ENCODE data around the gene MSGN1.
"Not testable (repeated sequence)": the region's sequence is repeated elsewhere in the genome, so short reads cannot be mapped to it uniquely, and the experiment has no call there.

The MSGN1 gene

GRCh38 chr2:17805717-17806363, 10.4 kb upstream of the MSGN1 start:
- no peak for DNase-seq

GRCh38 chr2:17813010-17813741, 3.1 kb upstream of the MSGN1 start:
- no peak for DNase-seq

- DNase-seq: no peak
These were observed 2.4 kb upstream of the MSGN1 start for GRCh38 chr2:17813742-17814473.

- DNase-seq: no peak
These were observed 1.7 kb upstream of the MSGN1 start for GRCh38 chr2:17814601-17815000.

GRCh38 chr2:17815468-17816184, 634 bp upstream of the MSGN1 start:
- DNase-seq: no peak

- DNase-seq: no peak
These were observed 2.1 kb downstream of the MSGN1 start for GRCh38 chr2:17818235-17818815.

GRCh38 chr2:17821080-17821479, 4.8 kb downstream of the MSGN1 start:
- no peak for DNase-seq

- DNase-seq: no peak
These were observed 5.5 kb downstream of the MSGN1 start for GRCh38 chr2:17821535-17822444.

GRCh38 chr2:17822445-17823117, 6.3 kb downstream of the MSGN1 start:
- DNase-seq: no peak

GRCh38 chr2:17823646-17824045, 7.4 kb downstream of the MSGN1 start:
- DNase-seq: not testable (repeated sequence)

GRCh38 chr2:17827316-17827715, 11.1 kb downstream of the MSGN1 start:
- DNase-seq: no peak

GRCh38 chr2:17827785-17828184, 11.5 kb downstream of the MSGN1 start:
- no peak for DNase-seq

GRCh38 chr2:17830053-17831034, 14.1 kb downstream of the MSGN1 start:
- no peak for DNase-seq

GRCh38 chr2:17835516-17835915, 19.3 kb downstream of the MSGN1 start:
- DNase-seq: no peak

- DNase-seq: no peak
These were observed 23.7 kb downstream of the MSGN1 start for GRCh38 chr2:17839959-17840358.

- DNase-seq: no peak
These were observed 27.2 kb downstream of the MSGN1 start for GRCh38 chr2:17843457-17843856.

GRCh38 chr2:17845806-17846205, 29.5 kb downstream of the MSGN1 start:
- DNase-seq: no peak

- DNase-seq: no peak
These were observed 30.4 kb downstream of the MSGN1 start for GRCh38 chr2:17846676-17847075.

- no peak for DNase-seq
These were observed 31.0 kb downstream of the MSGN1 start for GRCh38 chr2:17847236-17847635.

- no peak for DNase-seq
These were observed 33.0 kb downstream of the MSGN1 start for GRCh38 chr2:17849275-17849674.

Data from NCI-H1105 (cell line).